Left ventricle myocardium inferior (tissue), 1 donor: ENCODE data around the gene PEMT. TPM values are rescaled to one million over a fixed set of nuclear protein-coding genes. Genes with fewer than 3 reads are reported as not detected.

Source experiments
- DNase-seq: peaks from one replicate; pipeline ENCODE4 v3.0.0-alpha.2; 2020
- H3K27ac ChIP-seq: fragments of 200-600 bp; replicated peaks from 2 replicates; pipeline ENCODE4 v1.8.0; 2021
- H3K27me3 ChIP-seq: fragments of 200-600 bp; 2 replicates; pipeline ENCODE4 v1.8.0; 2021; ENCODE audit warnings: low read depth
- H3K36me3 ChIP-seq: fragments of 200-600 bp; 2 replicates; pipeline ENCODE4 v1.8.0; 2021
- H3K4me1 ChIP-seq: fragments of 200-600 bp; 2 replicates; pipeline ENCODE4 v1.8.0; 2021
- H3K4me3 ChIP-seq: fragments of 200-600 bp; 2 replicates; pipeline ENCODE4 v1.8.0; 2021; ENCODE audit warnings: mild to moderate bottlenecking, moderate library complexity
- H3K9me3 ChIP-seq: fragments of 200-600 bp; replicated peaks from 2 replicates; pipeline ENCODE4 v1.8.0; 2021
- CTCF ChIP-seq: fragments of 200-600 bp; IDR thresholded peaks from 2 replicates; pipeline ENCODE4 v1.8.0; 2021; ENCODE audit warnings: antibody characterized with exemption, mild to moderate bottlenecking, borderline replicate concordance
- intact Hi-C: fragments of 100-400 bp; cut with micrococcal nuclease; formaldehyde crosslinking; loops from one replicate; pipeline ENCODE4 v1.11.0; 2022
- total RNA-seq: library from RNA; stranded (reverse); fragmentation: NEBNext Ultra II Directional; extraction: Animal tissue kit (Norgen Biotek cat#: 25700); gene quantifications from one replicate; pipeline ENCODE4 v1.2.1, GENCODE V29; 2021
- donor health status: DM: no; HTN: yes; CAD: no; lungs with severe emphysema.

The PEMT gene
- total RNA-seq, 1 donor from 2014 or later = 18.8 TPM

- TF ChIP-seq CTCF = no peak
- H3K4me1 ChIP-seq = peaks cover 39% of the 10 kb centered on the region
- no peaks in the 10 kb centered on the region for H3K9me3 ChIP-seq
- H3K4me3 ChIP-seq = no peak overlapping the region
- no peaks in the 10 kb centered on the region for H3K27me3 ChIP-seq
- no peak for DNase-seq
- no peak overlapping the region for H3K27ac ChIP-seq
- H3K36me3 ChIP-seq = no peaks in the 10 kb centered on the region
- intact Hi-C loops = loop anchor here (10.0 kb wide), 1 partner anchor 143 kb away; no protein-coding TSS in a partner anchor
Observed at GRCh38 chr17:17497845-17498520, 93.5 kb downstream of the PEMT start.

GRCh38 chr17:17497065-17497844 lies 94.3 kb downstream of the PEMT start:
- DNase-seq = no peak
- H3K27me3 ChIP-seq = no peaks in the 10 kb centered on the region
- TF ChIP-seq CTCF = no peak
- no peaks in the 10 kb centered on the region for H3K9me3 ChIP-seq
- H3K27ac ChIP-seq = peak overlapping the region; percentile 98
- H3K4me1 ChIP-seq = peaks cover 46% of the 10 kb centered on the region
- peak overlapping the region; percentile 86 for H3K4me3 ChIP-seq
- H3K36me3 ChIP-seq = peaks cover 3% of the 10 kb centered on the region
- intact Hi-C loops = loop anchor here (10.0 kb wide), 1 partner anchor 142 kb away; no protein-coding TSS in a partner anchor

GRCh38 chr17:17496189-17497064 lies 95.1 kb downstream of the PEMT start, which contains the start of gene RASD1:
Gene RASD1 (minus strand): TSS chr17:17496395. CDS start chr17:17496181, 214 bp downstream.
- DNase-seq = peak; percentile 93
- Histone ChIP-seq H3K9me3 (no peaks in the 10 kb centered on the region), H3K4me3 (peak within 1 kb of the TSS; percentile 86), H3K36me3 (peaks cover 12% of the 10 kb centered on the region), H3K27me3 (no peaks in the 10 kb centered on the region), H3K4me1 (peaks cover 55% of the 10 kb centered on the region), H3K27ac (peak within 1 kb of the TSS; percentile 98)
- peak; percentile 98 for TF ChIP-seq CTCF
- intact Hi-C loops = loop anchor here (10.0 kb wide), 1 partner anchor 142 kb away; no protein-coding TSS in a partner anchor

- no peak for TF ChIP-seq CTCF
- peaks cover 62% of the 10 kb centered on the region for H3K4me1 ChIP-seq
- DNase-seq = no peak
- peak overlapping the region; percentile 98 for H3K27ac ChIP-seq
- H3K27me3 ChIP-seq = no peaks in the 10 kb centered on the region
- H3K9me3 ChIP-seq = no peaks in the 10 kb centered on the region
- peaks cover 15% of the 10 kb centered on the region for H3K36me3 ChIP-seq
- intact Hi-C loops = loop anchor here (10.0 kb wide), 1 partner anchor 141 kb away; no protein-coding TSS in a partner anchor
- peak overlapping the region; percentile 86 for H3K4me3 ChIP-seq
Observed at GRCh38 chr17:17495536-17496188, 95.8 kb downstream of the PEMT start.
